ENCODE measurements around the gene CACNA1D. TPM values are rescaled to one million over a fixed set of nuclear protein-coding genes. Genes with fewer than 3 reads are reported as not detected.

Gene CACNA1D
- total RNA-seq, 2 experiments from 2014 or later: not detected

DNA sequence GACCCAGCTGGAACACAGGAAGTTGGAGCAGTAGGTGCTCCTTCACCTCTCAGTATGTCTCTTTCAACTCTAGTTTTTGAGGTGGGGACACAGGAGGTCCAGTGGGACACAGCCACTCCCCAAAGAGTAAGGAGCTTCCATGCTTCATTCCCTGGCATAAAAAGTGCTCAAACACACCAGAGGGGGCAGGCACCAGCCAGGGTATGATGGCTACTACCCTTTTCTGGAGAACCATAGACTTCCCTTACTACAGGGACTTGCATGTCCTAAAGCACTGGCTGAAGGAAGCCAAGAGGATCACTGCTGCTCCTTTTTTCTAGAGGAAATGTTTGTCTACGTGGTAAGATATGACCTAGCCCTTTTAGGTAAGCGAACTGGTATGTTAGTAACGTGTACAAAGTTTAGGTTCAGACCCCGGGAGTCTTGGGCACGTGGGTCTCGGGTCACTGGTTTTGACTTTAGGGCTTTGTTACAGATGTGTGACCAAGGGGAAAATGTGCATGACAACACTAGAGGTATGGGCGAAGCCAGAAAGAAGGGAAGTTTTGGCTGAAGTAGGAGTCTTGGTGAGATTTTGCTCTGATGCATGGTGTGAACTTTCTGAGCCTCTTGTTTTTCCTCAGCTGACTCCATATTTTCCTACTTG lies 363.8 kb downstream of the CACNA1D start:
- DNase-seq: no peak
- no peak overlapping the region for H3K27ac Mint-ChIP-seq
- H3K27me3 Mint-ChIP-seq (ENCODE audit: low read depth): no peaks in the 10 kb centered on the region
- H3K9me3 Mint-ChIP-seq: no peaks in the 10 kb centered on the region
- intact Hi-C loops (cut with micrococcal nuclease): no loop called here
- H3K4me1 Mint-ChIP-seq (ENCODE audit: low read depth): no peaks in the 10 kb centered on the region
- CTCF ChIA-PET: no interaction called here
- H3K36me3 Mint-ChIP-seq (ENCODE audit: low read depth): peaks cover 10% of the 10 kb centered on the region
- no peak overlapping the region for H3K4me3 Mint-ChIP-seq

DNA sequence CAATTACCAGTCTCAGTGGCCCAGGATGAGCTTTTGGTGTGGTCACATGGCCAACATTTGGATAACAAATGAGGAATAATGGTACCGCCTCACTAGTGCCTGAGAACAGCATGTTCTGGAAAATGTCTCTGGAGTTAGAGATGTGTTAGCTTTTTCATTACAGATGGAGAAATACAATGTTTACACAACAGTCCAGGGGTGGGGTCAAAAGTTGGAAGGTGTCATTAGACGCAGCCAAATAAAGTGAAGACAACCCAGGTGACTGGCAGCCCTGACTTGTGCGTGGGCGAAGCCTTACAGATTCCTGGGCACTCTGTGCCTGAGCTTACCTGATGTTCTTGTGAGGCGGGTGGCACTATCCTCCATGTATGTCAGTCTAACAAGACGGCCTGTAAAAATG lies 364.8 kb downstream of the CACNA1D start:
- Mint-ChIP-seq H3K9me3 (no peaks in the 10 kb centered on the region), H3K4me1 (ENCODE audit: low read depth) (no peaks in the 10 kb centered on the region), H3K36me3 (ENCODE audit: low read depth) (peaks cover 10% of the 10 kb centered on the region), H3K4me3 (no peak overlapping the region), H3K27ac (no peak overlapping the region), H3K27me3 (ENCODE audit: low read depth) (no peaks in the 10 kb centered on the region)
- CTCF ChIA-PET: no interaction called here
- no peak for DNase-seq
- intact Hi-C loops (cut with micrococcal nuclease): no loop called here

DNA sequence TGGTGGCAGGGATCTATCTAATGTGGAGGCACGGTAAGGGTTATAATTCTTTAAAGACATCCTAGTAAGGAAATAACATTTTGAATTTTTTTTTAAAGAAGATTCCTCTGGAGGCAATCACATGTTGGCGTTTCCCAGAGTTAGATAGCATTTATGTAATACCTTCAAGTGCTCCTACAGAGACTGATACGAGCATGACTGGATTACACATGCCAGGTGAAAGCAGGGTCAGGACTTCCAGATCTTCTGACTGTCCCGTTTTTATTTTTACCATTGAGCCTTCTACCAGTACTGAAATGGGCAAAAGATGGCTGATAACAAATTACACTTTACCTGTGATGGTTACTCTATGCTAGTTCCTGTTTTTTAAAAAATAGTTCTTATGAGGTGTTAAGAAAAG lies 365.8 kb downstream of the CACNA1D start:
- Mint-ChIP-seq H3K4me1 (ENCODE audit: low read depth) (no peaks in the 10 kb centered on the region), H3K27me3 (ENCODE audit: low read depth) (no peaks in the 10 kb centered on the region), H3K27ac (no peak overlapping the region), H3K36me3 (ENCODE audit: low read depth) (peaks cover 16% of the 10 kb centered on the region), H3K4me3 (no peak overlapping the region), H3K9me3 (no peaks in the 10 kb centered on the region)
- intact Hi-C loops (cut with micrococcal nuclease): no loop called here
- DNase-seq: no peak
- CTCF ChIA-PET: interaction anchor here (1.4 kb wide), 1 partner anchor 16 kb away, joined by 3 read pairs; no protein-coding TSS in a partner anchor

DNA sequence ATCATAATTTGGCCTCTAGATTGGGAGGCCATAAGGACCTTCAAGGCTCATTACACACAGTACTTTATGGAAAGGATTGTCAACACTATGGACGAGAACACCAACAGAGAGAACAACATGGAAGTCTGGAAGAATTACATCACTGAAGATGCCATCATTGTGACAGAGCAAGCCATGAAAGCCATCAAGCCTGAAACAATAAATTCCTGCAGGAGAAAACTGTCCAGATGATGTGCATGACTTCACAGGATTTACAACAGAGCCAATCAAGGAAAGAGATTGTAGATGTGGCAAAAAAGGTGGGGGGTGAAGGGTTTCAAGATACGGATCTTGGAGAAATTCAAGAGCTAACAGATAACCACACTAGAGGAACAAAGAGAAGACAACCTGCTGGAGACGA lies 367.8 kb downstream of the CACNA1D start:
- H3K27me3 Mint-ChIP-seq (ENCODE audit: low read depth): no peaks in the 10 kb centered on the region
- H3K4me1 Mint-ChIP-seq (ENCODE audit: low read depth): no peaks in the 10 kb centered on the region
- DNase-seq: no peak
- intact Hi-C loops (cut with micrococcal nuclease): no loop called here
- CTCF ChIA-PET: no interaction called here
- H3K27ac Mint-ChIP-seq: no peak overlapping the region
- H3K36me3 Mint-ChIP-seq (ENCODE audit: low read depth): peaks cover 21% of the 10 kb centered on the region
- H3K4me3 Mint-ChIP-seq: no peak overlapping the region
- no peaks in the 10 kb centered on the region for H3K9me3 Mint-ChIP-seq

DNA sequence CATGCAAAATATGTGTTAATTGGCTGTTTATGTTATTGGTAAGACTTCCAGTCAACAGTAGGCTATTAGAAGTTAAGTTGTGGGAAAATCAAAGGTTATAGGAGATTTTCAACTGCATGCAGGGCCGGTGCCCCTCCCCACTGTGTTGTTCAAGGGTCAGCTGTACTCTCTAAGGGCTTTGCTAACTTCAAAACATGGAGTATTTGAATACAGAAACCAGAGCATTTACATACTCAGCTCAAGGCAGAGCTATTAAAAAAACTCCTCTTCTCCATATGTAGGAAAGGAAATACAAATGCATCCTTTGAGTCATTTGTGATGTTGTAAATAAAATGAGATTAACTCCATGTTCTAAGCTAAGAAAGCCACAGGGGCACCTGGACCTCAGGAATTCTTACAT lies 368.7 kb downstream of the CACNA1D start:
- no peak for DNase-seq
- CTCF ChIA-PET: no interaction called here
- intact Hi-C loops (cut with micrococcal nuclease): no loop called here
- Mint-ChIP-seq H3K4me1 (ENCODE audit: low read depth) (peaks cover 2% of the 10 kb centered on the region), H3K27me3 (ENCODE audit: low read depth) (no peaks in the 10 kb centered on the region), H3K9me3 (no peaks in the 10 kb centered on the region), H3K4me3 (no peak overlapping the region), H3K36me3 (ENCODE audit: low read depth) (peaks cover 23% of the 10 kb centered on the region), H3K27ac (no peak overlapping the region)

Other genes starting within 250 kb of the CACNA1D start
- gene TKT, start 238.6 kb upstream of the CACNA1D start, total RNA-seq: 100 to 1,000 TPM; 316 to 322 TPM
- gene DCP1A, start 147.1 kb upstream of the CACNA1D start, total RNA-seq: 10 to 100 TPM; 23.8 to 25.0 TPM